SK-N-MC (cell line): ENCODE measurements around the gene MLIP.

Experiments used
- EZH2 ChIP-seq: fragments of 200-600 bp; sonication (generic); IDR thresholded peaks from one replicate; pipeline ENCODE4 v1.6.1; 2017; ENCODE audit warnings: antibody characterized with exemption
- POLR2AphosphoS5 ChIP-seq: IDR thresholded peaks from 2 replicates; pipeline ENCODE4 v1.6.1; 2012; ENCODE audit warnings: mild to moderate bottlenecking, low read depth, low read length, borderline replicate concordance

DNA sequence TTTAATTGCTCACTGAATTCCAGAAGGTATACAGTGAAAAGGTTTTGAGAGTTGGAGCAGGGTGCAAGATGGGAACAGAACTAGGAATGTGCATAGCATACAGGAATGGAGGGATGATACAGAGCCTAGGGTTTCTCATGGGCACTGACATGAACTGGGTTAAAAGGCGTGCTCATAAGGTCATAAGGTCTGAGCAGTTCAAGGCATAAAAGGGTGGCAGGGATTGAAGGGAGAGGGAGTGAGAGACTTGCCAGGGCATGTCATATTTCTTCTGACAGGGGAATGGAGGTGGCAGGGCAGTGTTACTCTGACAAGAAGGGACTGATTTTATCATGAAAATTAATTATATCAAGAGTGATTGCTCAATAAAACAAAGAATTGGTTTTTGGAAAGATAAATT lies 4.7 kb downstream of the MLIP start:
- no peak for TF ChIP-seq EZH2
- no peak for TF ChIP-seq POLR2AphosphoS5
